GM19463 (cell line): Measurements from ENCODE around the gene ZBTB24.

Experiments
- ATAC-seq: cut with Tn5 transposase; IDR thresholded peaks from one replicate; pipeline ENCODE4 v1.9.1; 2021; ENCODE audit warnings: mild to moderate bottlenecking, moderate library complexity; ENCODE audit not compliant: unreplicated experiment

The ZBTB24 gene

GRCh38 chr6:109503327-109504224, 20.6 kb upstream of the ZBTB24 start:
- no peak for ATAC-seq

DNA sequence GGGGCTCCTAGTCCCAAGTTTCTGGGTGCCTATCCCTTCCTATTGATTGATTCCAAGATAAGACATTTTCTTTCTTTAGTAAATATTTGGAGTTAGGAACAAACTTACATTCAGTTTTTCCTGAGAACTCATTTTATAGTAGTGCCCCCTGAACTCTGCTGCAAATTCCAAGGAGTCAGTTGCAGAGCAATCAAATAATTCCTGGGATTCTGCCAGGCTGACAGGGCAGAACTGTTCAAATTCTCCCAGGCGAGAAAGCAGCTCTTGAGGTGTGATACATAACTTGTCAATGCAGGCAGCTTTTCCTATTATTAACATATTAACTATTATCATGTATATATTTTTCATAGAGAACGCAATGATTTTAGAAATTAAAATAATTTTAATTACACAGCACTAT, 15.9 kb upstream of the ZBTB24 start:
- no peak for ATAC-seq

GRCh38 chr6:109498052-109498451, 15.0 kb upstream of the ZBTB24 start:
- ATAC-seq = no peak

DNA sequence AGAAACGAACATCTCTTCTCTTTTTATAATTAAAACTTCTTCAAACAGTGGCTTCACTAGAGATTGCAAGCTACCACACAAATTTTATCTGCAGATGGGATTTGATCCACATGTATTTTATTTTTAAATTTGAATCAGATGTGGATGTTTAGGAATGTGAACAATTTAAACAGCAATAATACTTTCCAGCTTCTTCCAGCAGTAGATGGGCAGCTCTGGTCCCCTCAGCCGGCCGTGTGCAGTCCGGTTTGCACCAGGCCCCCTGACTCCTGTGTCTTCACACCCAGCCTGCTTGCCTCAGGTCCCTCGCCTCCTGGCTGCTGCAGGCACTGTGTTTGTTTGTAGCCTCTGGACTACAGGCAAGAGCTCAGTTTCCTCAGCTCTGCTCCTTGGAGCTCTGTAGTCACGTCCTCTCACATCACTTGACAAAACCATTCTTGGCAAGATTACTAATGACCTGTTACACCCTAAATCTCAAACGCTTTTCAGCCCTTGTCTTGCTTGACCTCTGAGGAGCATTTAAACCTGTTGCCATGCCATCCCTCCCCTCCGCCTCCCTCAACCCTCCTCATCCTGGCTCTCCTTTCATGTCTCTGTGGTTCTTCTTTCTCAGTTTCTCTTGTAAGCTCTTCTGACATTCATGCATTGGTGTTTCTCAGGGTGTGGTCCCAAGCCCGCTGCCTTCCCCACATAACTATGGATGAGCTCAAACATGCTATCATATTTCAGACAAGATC, 13.2 kb upstream of the ZBTB24 start:
- ATAC-seq = no peak

DNA sequence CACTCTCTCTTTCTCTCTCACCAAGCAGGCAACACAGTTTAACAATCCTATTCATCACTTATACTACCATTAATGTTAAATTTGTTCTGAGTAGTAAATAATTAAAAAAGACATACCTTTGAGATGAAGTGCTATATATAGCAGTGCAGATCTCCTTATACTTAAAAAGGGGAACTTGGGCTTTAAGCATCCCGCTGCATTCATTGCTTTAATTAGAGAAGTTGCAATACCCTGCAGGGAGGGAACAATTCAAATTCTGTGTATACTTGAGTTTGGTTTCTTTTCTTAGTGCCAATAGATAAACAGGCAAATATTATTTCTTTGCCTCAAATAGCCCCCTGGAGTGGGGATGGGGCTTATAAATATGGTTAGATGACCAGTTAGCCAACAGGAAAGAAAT, 10.8 kb upstream of the ZBTB24 start:
- ATAC-seq = no peak

GRCh38 chr6:109491207-109491938, 8.4 kb upstream of the ZBTB24 start:
- ATAC-seq = no peak

DNA sequence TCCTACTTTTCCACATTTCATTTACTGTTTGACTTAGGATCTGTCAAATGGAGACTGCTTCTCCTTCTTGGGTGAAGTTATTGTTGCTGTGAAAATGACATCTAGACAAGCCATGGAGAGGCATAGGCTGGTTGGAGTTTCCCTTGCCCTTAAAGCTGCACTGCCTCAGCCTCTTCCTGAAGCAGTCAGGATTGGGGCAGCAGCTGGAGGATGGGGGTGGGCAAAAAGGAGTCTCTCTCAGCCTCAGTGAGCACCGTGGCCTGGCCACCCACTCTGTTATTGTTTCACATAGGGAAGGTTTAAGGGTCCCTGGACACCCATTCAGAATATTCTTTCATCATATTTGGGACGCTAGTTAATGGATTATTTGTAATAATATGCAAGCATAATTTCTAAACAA, 7.7 kb upstream of the ZBTB24 start:
- no peak for ATAC-seq

GRCh38 chr6:109488001-109488400, 5.0 kb upstream of the ZBTB24 start:
- no peak for ATAC-seq

- ATAC-seq = no peak
These were observed 3.0 kb upstream of the ZBTB24 start for GRCh38 chr6:109486068-109486467.

DNA sequence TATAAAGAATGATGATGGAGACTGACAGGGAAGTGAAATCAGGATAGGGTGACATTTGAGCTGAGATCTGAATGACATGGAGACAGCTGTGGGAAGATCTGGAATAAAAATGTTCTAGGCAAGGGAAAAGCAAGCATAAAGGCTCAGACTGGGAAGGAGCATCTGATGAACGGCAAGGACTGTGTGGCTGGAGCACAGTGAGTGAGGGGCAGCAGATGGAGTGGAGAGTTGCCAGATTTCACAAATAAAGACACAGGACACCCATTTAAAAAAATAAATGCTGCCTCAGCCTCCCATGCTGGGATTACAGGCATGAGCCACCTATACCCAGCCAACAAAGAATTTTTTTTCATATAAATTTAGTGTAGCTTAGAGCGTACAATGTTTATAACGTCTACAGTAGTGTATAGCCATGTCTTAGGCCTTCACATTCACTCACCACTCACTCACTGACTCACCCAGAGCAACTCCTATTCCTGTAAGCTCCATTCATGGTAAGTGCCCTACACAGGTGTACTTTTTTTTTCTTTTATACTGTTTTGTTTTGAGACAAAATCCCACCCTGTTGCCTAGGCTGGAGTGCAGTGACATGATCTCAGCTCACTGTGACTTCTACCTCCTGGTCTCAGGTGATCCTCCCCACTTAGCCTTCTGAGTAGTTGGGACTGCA, 2.4 kb upstream of the ZBTB24 start:
- ATAC-seq = no peak

GRCh38 chr6:109484122-109484521, 1.1 kb upstream of the ZBTB24 start:
- no peak for ATAC-seq

DNA sequence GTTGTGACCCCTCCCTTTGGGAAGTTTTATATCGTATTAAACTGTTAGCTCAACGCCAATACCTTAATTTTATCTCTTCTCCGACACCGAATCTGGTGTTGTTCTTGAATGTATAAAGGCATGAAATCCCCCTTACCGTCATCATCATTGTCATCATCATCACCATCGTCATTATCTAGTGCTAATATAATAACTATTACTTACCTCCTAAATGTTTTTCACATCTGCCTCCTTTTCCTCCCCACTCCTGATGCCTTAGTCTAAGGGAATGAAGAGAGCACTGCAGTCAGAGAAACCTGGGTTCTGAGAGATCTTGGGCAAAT, 677 bp upstream of the ZBTB24 start:
- no peak for ATAC-seq

DNA sequence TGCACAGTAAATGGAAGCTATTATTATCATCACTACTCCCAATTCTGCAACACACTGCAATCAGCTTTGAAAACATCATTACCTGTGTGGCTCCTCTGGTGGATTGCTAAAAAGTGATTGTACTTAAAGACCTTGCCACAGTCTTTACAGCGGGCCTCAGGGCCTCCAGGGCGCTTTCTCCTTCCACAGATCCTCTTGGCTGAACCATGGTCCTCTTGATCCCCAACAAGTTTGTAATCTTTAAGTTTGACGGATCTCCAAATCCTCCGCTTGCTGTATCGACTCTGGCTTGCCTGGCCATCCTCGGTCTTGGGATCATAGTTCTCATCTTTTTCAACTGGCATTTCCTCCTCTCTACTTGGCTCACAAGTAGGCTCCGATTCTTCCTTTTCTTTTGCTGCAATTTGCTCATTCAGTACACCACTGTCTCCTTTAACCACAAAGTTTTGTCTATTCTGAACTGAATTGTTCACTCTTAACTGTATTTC, 2.0 kb downstream of the ZBTB24 start:
- ATAC-seq = no peak

GRCh38 chr6:109478841-109479624, 4.0 kb downstream of the ZBTB24 start:
- ATAC-seq = no peak

DNA sequence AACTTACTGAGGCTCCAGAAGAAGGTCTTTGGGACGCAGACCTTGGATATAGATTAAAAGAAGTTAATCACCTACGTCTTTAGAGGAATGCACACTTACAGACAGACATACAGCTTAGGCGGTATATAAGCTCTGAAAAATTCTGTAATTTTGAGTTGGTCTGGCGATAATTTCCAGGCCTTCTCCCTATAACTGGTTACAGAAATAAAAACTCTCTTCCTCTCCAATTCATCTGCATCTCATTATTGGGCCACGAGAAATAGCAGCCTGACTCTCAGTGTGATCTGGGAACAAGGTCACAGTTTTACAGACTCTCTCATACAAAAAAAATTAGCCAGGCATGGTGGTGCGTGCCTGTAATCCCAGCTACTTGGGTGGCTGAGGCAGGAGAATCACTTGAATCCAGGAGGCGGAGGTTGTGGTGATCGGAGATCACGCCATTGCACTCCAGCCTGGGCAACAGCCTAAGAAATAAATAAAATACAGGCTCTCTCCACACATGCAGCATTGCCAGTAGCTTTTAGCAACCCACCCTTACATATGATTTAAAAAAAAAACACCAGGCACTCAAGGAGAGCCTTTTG, 4.7 kb downstream of the ZBTB24 start:
- no peak for ATAC-seq

GRCh38 chr6:109477725-109478124, 5.3 kb downstream of the ZBTB24 start:
- peak; percentile 81 for ATAC-seq

DNA sequence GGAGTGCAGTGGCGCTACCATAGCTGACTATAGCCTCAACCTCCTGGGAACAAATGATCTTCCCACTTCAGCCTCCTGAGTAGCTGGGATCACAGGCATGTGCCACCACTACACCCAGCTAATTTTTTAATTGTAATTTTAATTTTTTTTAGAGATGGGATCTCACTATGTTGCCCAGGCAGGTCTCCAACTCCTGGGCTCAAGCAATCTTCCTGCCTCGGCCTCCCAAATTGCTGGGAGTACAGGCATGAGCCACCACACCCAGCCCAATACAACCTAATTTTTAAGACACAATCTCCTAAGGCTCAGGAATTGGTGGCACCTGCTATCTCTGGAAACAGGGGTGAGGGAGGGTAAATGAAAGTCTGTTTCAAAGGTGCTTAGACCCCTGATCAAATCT, 5.8 kb downstream of the ZBTB24 start:
- ATAC-seq = no peak

DNA sequence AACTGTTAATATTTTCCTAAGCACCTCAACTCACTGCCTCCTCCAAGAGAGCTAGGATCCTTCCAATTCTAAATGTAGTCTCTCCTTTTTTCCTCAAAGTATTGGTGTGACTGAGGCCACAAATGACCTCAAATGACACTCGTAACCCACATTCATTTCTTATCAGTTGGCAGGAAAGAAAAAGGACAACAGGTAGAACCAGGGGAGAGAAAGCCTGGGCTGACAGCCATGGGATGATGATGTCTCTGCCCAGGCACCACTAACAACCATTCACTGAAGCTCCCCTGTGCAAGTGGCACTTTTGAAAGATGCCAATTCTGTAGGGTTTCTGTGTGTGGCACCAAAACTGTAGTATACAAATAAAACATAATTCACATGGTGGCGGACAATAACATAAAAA, 7.4 kb downstream of the ZBTB24 start:
- no peak for ATAC-seq

DNA sequence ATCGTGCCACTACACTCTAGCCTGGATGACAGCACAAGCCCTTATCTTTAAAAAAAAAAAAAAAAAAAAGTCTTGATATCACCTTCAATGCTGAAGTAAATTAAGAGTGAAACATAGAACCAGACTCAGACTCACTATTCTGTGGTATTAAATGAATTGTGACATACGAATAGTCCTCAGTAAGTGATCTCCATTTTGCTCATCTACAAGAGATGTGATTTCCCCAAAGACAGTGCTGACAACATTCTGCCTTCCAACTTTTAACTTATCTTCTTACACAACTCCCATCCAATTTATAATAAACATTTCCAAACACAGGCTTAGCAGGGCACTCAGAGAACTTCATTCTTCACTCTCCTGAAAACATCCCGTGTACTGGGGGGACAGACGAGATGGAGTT, 8.0 kb downstream of the ZBTB24 start:
- no peak for ATAC-seq

DNA sequence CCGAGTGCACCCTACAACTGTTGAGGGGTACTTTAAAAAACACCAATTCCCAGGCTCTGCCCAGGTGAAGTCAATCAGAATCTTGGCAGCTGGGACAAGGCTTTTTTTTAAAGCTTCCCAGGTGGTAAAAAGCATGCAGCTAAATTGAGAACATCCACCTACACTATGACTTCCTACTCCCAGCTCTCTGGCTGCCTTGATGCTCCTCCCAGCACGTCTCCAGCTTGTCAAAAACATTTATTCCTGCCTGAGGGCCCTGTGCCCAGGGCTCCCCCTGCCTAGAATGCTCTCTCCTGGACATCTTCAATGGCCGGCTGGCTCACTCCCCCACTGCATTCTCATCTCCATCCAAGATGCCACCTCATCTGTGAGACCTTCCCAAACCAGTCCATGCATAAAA, 9.9 kb downstream of the ZBTB24 start:
- ATAC-seq = no peak
